NT2/D1 (cell line): ENCODE data around the gene RIT2.

Source experiments
- DNase-seq: peaks from one replicate; pipeline ENCODE4 v3.0.0-alpha.2; 2011; ENCODE audit warnings: low read depth, low spot score
- H3K27me3 ChIP-seq: 2 replicates; pipeline ENCODE4 v1.6.0; 2011; ENCODE audit warnings: mild to moderate bottlenecking; ENCODE audit not compliant: insufficient read length, insufficient read depth
- H3K36me3 ChIP-seq: 2 replicates; pipeline ENCODE4 v1.6.1; 2011; ENCODE audit warnings: mild to moderate bottlenecking, low read length, mixed read lengths; ENCODE audit not compliant: insufficient read depth, insufficient read length
- H3K4me1 ChIP-seq: 2 replicates; pipeline ENCODE4 v1.5.1; 2011; ENCODE audit not compliant: insufficient read depth, insufficient read length
- H3K4me3 ChIP-seq: 2 replicates; pipeline ENCODE4 v1.5.1; 2011; ENCODE audit warnings: low read depth; ENCODE audit not compliant: insufficient read length
- H3K9ac ChIP-seq: 2 replicates; pipeline ENCODE4 v1.6.0; 2011; ENCODE audit warnings: low read depth; ENCODE audit not compliant: insufficient read length
- H3K9me3 ChIP-seq: 2 replicates; pipeline ENCODE4 v1.5.1; 2011; ENCODE audit warnings: mild to moderate bottlenecking, low read length; ENCODE audit not compliant: insufficient read depth
- SUZ12 ChIP-seq: IDR thresholded peaks from 2 replicates; pipeline ENCODE4 v1.6.1; 2011; ENCODE audit not compliant: insufficient read length, insufficient read depth; ENCODE audit errors: extremely low read depth
- YY1 ChIP-seq: IDR thresholded peaks from 2 replicates; pipeline ENCODE4 v1.6.1; 2011; ENCODE audit not compliant: insufficient read length, insufficient read depth
- ZNF274 ChIP-seq: IDR thresholded peaks from 2 replicates; pipeline ENCODE4 v1.6.1; 2011; ENCODE audit warnings: mild to moderate bottlenecking, low read depth, low read length

RIT2 gene

DNA sequence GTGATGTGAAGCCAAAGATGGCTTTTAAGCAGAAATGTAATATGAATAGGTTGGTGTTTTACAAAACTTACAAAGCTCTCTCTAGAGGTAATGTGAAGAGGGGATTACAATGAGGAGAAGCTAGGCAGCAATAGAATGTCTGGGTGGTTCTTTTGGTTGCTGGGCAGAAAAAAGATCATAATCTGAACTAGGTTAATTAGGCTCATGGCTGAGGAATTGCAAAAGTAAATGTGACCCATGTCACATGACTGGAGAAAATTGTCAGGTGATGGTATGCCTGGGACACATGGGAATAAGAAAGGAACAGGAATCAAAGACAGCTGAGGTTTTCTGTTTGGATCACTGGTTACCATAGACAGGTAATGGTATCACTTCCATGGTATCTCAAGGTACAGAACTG, 7.5 kb upstream of the RIT2 start:
- no peaks in the 10 kb centered on the region for H3K27me3 ChIP-seq
- no peak overlapping the region for H3K9ac ChIP-seq
- no peaks in the 10 kb centered on the region for H3K4me1 ChIP-seq
- H3K9me3 ChIP-seq: no peaks in the 10 kb centered on the region
- H3K36me3 ChIP-seq: no peaks in the 10 kb centered on the region
- no peak overlapping the region for H3K4me3 ChIP-seq
- DNase-seq: no peak
- TF ChIP-seq SUZ12 (no peak), YY1 (no peak), ZNF274 (no peak)

DNA sequence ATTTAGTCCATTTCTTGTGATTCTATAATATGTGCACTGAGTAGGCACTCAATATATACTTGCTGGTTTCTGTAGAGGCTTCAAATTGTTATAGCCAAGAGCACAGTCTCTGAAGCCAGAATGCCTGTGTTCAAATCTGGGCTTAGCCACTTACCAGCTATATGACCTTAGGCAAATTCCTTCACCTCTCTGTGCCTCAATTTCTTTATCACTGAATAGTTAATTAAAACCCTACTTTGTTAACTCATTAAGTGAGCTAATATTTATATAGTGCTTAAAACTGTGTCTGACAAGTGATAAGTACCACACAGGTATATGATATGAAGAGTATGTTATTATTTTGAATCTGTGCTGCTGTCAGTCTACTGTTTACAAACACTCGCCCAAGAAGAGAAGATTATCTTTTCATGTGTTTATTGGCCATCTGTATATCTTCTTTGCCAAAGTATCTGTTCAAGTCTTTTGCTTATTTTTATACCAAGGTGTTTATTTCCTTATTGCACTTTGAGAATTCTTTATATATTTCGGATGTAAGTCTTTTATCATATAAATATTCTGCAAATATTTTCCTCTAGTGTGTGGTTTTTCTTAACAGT, 1.3 kb upstream of the RIT2 start:
- DNase-seq: no peak
- TF ChIP-seq SUZ12 (no peak), ZNF274 (no peak), YY1 (no peak)
- Histone ChIP-seq H3K9ac (no peak overlapping the region), H3K4me1 (no peaks in the 10 kb centered on the region), H3K9me3 (no peaks in the 10 kb centered on the region), H3K27me3 (no peaks in the 10 kb centered on the region), H3K36me3 (no peaks in the 10 kb centered on the region), H3K4me3 (no peak overlapping the region)

DNA sequence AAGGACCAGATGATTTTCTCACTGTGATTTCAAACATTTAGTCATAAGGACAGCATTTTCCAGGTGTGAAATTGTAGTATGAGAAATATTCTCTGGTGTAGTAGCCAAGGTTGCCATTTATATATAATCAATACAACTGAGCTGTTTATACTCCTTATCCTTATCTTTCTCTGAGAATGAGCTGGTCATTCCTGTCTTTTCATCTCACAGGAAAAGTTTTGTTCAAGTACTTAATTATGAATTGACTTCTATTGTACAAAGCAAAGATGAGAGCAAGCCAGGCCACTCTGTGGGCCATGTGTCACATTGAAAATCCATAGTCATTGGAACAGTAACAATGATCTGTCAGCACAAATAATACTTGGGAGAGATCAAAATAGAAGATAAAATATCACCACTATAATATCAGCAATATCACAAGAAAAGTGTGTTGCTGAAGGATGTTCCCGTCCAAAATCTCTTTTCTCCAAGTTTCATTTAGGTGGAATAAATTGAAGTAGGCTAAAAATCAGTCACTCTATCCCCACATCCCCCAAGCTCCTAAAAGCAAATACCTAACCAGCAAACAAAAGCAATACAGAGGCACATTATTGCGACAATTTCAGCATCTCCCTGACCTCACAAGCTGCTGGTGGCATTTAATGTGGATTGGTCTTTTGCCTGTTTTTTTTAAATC, 2.1 kb downstream of the RIT2 start:
- Histone ChIP-seq H3K9me3 (no peaks in the 10 kb centered on the region), H3K4me3 (no peak overlapping the region), H3K27me3 (no peaks in the 10 kb centered on the region), H3K9ac (no peak overlapping the region), H3K36me3 (no peaks in the 10 kb centered on the region), H3K4me1 (no peaks in the 10 kb centered on the region)
- TF ChIP-seq ZNF274: no peak
- no peak for TF ChIP-seq SUZ12
- no peak for TF ChIP-seq YY1
- no peak for DNase-seq

DNA sequence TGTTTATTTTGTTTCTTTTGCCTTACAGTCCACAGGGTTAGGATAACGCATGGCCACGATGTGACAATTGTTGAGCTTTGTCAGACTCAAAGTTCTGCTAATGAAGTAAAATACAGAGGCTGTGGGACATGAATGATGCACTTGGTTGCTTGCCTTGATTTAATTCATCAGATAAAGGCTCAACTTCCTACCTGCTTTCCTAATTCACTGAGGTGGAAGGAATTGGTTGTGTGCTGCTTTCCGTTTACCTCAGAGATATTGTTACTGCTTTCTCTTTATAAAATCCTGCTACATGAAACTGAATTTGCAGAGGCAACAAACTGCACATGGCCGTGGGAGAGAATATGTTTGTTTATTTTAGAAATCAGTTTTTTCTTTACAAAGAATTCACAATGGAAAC, 6.6 kb downstream of the RIT2 start:
- Histone ChIP-seq H3K36me3 (no peaks in the 10 kb centered on the region), H3K4me3 (no peak overlapping the region), H3K9me3 (no peaks in the 10 kb centered on the region), H3K27me3 (no peaks in the 10 kb centered on the region), H3K4me1 (no peaks in the 10 kb centered on the region), H3K9ac (no peak overlapping the region)
- no peak for DNase-seq
- TF ChIP-seq YY1: no peak
- no peak for TF ChIP-seq SUZ12
- no peak for TF ChIP-seq ZNF274

DNA sequence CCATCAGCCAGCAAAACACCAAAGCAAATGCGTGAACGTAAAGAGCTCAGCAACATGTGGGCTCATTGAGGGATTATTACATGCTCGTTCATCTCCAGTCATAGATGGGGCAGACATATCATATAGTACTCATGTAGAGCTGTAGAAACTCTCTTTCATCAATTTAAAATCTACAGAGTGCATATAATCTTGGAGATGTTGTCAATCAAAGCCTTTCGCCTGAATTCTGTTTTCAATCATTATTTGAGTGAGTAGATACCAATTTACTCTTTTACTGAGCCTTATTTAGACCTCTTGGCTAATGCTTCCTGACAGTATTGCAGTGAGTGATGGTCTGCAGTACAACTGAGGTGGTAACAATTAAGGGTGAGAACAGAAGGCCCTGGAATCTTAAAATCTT, 7.0 kb downstream of the RIT2 start:
- Histone ChIP-seq H3K4me1 (no peaks in the 10 kb centered on the region), H3K4me3 (no peak overlapping the region), H3K27me3 (no peaks in the 10 kb centered on the region), H3K9me3 (no peaks in the 10 kb centered on the region), H3K9ac (no peak overlapping the region), H3K36me3 (no peaks in the 10 kb centered on the region)
- TF ChIP-seq SUZ12 (no peak), YY1 (no peak), ZNF274 (no peak)
- DNase-seq: no peak

GRCh38 chr18:43093646-43094045, 21.8 kb downstream of the RIT2 start:
- H3K27me3 ChIP-seq: no peaks in the 10 kb centered on the region
- H3K36me3 ChIP-seq: no peaks in the 10 kb centered on the region
- no peak for TF ChIP-seq SUZ12
- TF ChIP-seq YY1: no peak
- no peak for TF ChIP-seq ZNF274
- DNase-seq: no peak
- H3K9me3 ChIP-seq: no peaks in the 10 kb centered on the region
- no peaks in the 10 kb centered on the region for H3K4me1 ChIP-seq
- no peak overlapping the region for H3K4me3 ChIP-seq
- H3K9ac ChIP-seq: no peak overlapping the region

GRCh38 chr18:43092539-43092938, 22.9 kb downstream of the RIT2 start:
- no peaks in the 10 kb centered on the region for H3K4me1 ChIP-seq
- H3K9me3 ChIP-seq: no peaks in the 10 kb centered on the region
- no peak overlapping the region for H3K4me3 ChIP-seq
- no peaks in the 10 kb centered on the region for H3K36me3 ChIP-seq
- TF ChIP-seq YY1 (no peak), SUZ12 (no peak), ZNF274 (no peak)
- H3K27me3 ChIP-seq: no peaks in the 10 kb centered on the region
- no peak overlapping the region for H3K9ac ChIP-seq
- DNase-seq: no peak

DNA sequence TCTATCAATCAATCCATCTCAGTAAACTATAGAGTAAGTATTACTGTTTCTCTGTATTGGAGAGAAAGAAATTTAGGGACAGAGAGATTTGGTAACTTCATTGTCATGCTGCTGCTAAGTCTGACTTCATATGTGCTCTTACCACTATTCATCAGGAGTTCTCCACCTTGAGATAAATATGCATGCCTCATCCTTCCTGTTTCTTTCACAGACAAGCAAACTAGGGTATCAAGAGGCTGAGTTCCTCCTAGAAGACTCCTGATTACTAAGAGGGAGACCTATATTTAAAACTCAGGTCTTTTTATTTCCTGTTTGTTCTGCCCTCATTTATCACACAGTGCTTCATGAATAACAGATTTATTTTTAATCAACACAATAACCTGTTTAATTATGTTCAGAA, 34.1 kb downstream of the RIT2 start:
- H3K9ac ChIP-seq: no peak overlapping the region
- H3K4me3 ChIP-seq: no peak overlapping the region
- H3K27me3 ChIP-seq: no peaks in the 10 kb centered on the region
- no peaks in the 10 kb centered on the region for H3K36me3 ChIP-seq
- DNase-seq: no peak
- H3K4me1 ChIP-seq: no peaks in the 10 kb centered on the region
- TF ChIP-seq YY1 (no peak), ZNF274 (no peak), SUZ12 (no peak)
- no peaks in the 10 kb centered on the region for H3K9me3 ChIP-seq
